Esophagus (tissue), 2 donors: ENCODE results near the gene TMEM115. TPM values are rescaled to one million over a fixed set of nuclear protein-coding genes. Genes with fewer than 3 reads are reported as not detected.

ENCODE experiments used
- H3K27ac ChIP-seq, 2 donors: one replicate each; pipeline ENCODE4 v1.5.1; 2013; ENCODE audit warnings: low read depth in 2 of 2, mild to moderate bottlenecking in 2 of 2, inconsistent platforms in 1 of 2, low read length in 1 of 2, moderate library complexity in 1 of 2
- H3K27me3 ChIP-seq, 2 donors: one replicate each; pipeline ENCODE4 v1.6.1; 2013; ENCODE audit warnings: low read length in 2 of 2, control low read depth in 1 of 2, mild to moderate bottlenecking in 1 of 2; ENCODE audit not compliant: insufficient read depth in 2 of 2, control insufficient read depth in 1 of 2
- H3K36me3 ChIP-seq, 2 donors: one replicate each; pipeline ENCODE4 v1.6.1; 2013; ENCODE audit warnings: low read length in 1 of 2; ENCODE audit not compliant: control insufficient read depth in 2 of 2, insufficient read depth in 2 of 2
- H3K4me1 ChIP-seq, 2 donors: one replicate each; pipeline ENCODE4 v1.6.1; 2013; ENCODE audit warnings: low read length in 1 of 2; ENCODE audit not compliant: control insufficient read depth in 2 of 2, insufficient read depth in 2 of 2
- H3K4me3 ChIP-seq, 2 donors: one replicate each; pipeline ENCODE4 v1.5.1; 2013; ENCODE audit warnings: low read length in 2 of 2, mild to moderate bottlenecking in 2 of 2, low read depth in 1 of 2, moderate library complexity in 1 of 2
- H3K9me3 ChIP-seq, 2 donors: one replicate each; pipeline ENCODE4 v1.6.1; 2013; ENCODE audit warnings: mild to moderate bottlenecking in 2 of 2, low read depth in 1 of 2, low read length in 1 of 2, moderate library complexity in 1 of 2; ENCODE audit not compliant: control insufficient read depth in 2 of 2, insufficient read depth in 1 of 2
- WGBS, 2 donors: extraction: QIAGEN DNeasy Blood & Tissue Kit; methylation state at CpG; one replicate each; pipeline ENCODE4 v1.1.7; 2013; 5-methylcytosine and 5-hydroxymethylcytosine counted together
- polyA plus RNA-seq, 2 donors: library from polyadenylated mRNA; stranded (reverse); fragments of 200-250 nt; gene quantifications; one replicate each; pipeline ENCODE4 v1.2.3, GENCODE V29; 2013
- donor health status: healthy with polysubstance abuse.
- donor health status: Bipolar disorder and iron deficiency.

TMEM115 gene
- polyA plus RNA-seq, 2 donors, result 16.2 to 23.0 TPM

- no peaks in the 10 kb centered on the region for H3K27me3 ChIP-seq
These were observed 19.4 kb upstream of the TMEM115 start for GRCh38 chr3:50378757-50379156.

GRCh38 chr3:50378024-50378423 is 18.7 kb upstream of the TMEM115 start:
- H3K4me1 ChIP-seq, result no peaks in the 10 kb centered on the region
- no peaks in the 10 kb centered on the region for H3K9me3 ChIP-seq
- H3K27ac ChIP-seq, result no peak overlapping the region
- 82 to 83% methylated on average over 6 of the region's 6 CpGs for WGBS, 2 donors
- no peaks in the 10 kb centered on the region for H3K36me3 ChIP-seq
- H3K27me3 ChIP-seq, result no peaks in the 10 kb centered on the region
- no peak overlapping the region for H3K4me3 ChIP-seq

More at GRCh38 chr3:50378757-50379156, 19.4 kb upstream of the TMEM115 start:
- H3K27ac ChIP-seq, result no peak overlapping the region
- no peaks in the 10 kb centered on the region for H3K4me1 ChIP-seq
- WGBS, 2 donors, result 92% methylated on average over 17 of the region's 17 CpGs
- H3K9me3 ChIP-seq, result no peaks in the 10 kb centered on the region
- H3K4me3 ChIP-seq, result no peak overlapping the region
- H3K36me3 ChIP-seq, result no peaks in the 10 kb centered on the region

DNA sequence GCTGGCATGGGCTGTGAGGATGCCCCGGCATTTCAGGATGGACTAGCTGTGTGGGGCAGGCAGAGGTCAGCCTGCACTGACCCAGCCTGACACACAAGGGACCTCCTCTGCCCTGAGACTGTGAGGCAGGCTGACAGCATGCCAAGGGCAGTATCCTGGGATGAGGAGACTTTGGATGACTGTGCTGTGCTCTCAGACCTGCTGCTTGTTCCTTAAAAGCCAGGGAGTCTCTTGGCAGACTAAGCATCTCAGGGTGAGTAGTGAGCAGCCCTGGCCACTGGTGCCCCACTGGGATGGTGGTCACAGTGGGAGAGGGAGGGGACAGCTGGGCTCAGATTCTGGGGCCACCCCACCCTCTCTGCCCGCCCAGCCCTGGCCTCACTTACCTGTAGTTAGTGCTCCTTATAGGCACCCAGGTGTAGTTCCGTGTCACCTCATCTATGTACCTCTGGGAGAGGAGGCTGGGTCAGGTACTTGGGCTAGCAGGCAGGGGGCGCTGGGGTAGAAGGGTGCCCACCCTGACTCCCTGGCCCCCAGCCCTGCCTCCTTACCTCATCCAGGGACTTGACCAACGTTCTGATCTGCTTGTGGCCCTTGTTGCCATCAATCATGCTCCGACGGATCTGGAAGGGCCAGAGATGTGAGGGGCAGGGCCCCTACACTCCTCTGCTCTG is 16.1 kb upstream of the TMEM115 start:
- Histone ChIP-seq H3K9me3 (no peaks in the 10 kb centered on the region), H3K36me3 (no peaks in the 10 kb centered on the region), H3K27me3 (no peaks in the 10 kb centered on the region), H3K27ac (no peak overlapping the region), H3K4me1 (no peaks in the 10 kb centered on the region), H3K4me3 (no peak overlapping the region)
- WGBS, 2 donors, result 69 to 70% methylated on average over 7 of the region's 7 CpGs

- WGBS, 2 donors, result 70 to 71% methylated on average over 19 to 22 of the region's 22 CpGs
- Histone ChIP-seq H3K9me3 (no peaks in the 10 kb centered on the region), H3K4me3 (no peak overlapping the region)
These were observed 15.3 kb upstream of the TMEM115 start for GRCh38 chr3:50374363-50375257.

GRCh38 chr3:50373146-50374051 is 14.1 kb upstream of the TMEM115 start:
- 60 to 63% methylated on average over 12 of the region's 12 CpGs for WGBS, 2 donors
- Histone ChIP-seq H3K27me3 (no peaks in the 10 kb centered on the region), H3K27ac (no peak overlapping the region), H3K4me3 (no peak overlapping the region), H3K36me3 (no peaks in the 10 kb centered on the region), H3K4me1 (no peaks in the 10 kb centered on the region), H3K9me3 (no peaks in the 10 kb centered on the region)

More at GRCh38 chr3:50374363-50375257, 15.3 kb upstream of the TMEM115 start:
- Histone ChIP-seq H3K36me3 (no peaks in the 10 kb centered on the region), H3K27ac (no peak overlapping the region), H3K4me1 (no peaks in the 10 kb centered on the region), H3K27me3 (no peaks in the 10 kb centered on the region)

GRCh38 chr3:50372349-50372748 is 13.0 kb upstream of the TMEM115 start:
- Histone ChIP-seq H3K36me3 (no peaks in the 10 kb centered on the region), H3K27me3 (no peaks in the 10 kb centered on the region), H3K27ac (no peak overlapping the region), H3K4me1 (no peaks in the 10 kb centered on the region), H3K4me3 (no peak overlapping the region), H3K9me3 (no peaks in the 10 kb centered on the region)
- WGBS, 2 donors, result 55 to 62% methylated on average over 8 of the region's 8 CpGs

DNA sequence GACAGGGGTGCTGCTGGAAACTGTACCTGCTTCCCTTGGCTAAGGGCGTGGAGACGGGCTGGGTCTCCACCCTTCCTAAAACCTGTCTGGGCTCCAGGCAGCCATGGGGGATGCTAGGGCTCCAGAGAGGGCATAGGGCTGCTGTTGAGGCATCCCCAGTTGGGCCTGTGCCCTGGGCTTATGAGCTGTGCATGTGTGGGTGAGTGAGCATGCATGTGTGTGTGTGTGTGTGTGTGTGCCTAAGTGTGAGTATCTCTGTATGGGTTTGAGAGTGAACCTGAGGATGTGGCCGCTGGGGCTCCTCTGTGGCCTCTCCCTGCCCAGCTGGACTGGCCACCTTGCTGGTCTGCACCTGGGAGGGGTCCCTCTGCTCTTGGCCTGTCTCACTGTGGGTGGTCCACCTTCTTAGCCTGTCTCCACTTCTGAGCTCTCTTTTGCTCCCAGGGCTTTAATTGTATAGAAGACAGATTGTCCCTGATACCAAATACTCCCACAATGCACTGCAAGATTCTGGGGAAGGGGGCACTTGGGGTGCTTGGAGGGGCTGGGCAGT is 11.9 kb upstream of the TMEM115 start:
- H3K4me1 ChIP-seq, result no peaks in the 10 kb centered on the region
- no peak overlapping the region for H3K4me3 ChIP-seq
- no peaks in the 10 kb centered on the region for H3K9me3 ChIP-seq
- 54 to 67% methylated on average over 3 of the region's 3 CpGs for WGBS, 2 donors
- no peaks in the 10 kb centered on the region for H3K36me3 ChIP-seq
- H3K27ac ChIP-seq, result no peak overlapping the region
- no peaks in the 10 kb centered on the region for H3K27me3 ChIP-seq

GRCh38 chr3:50370594-50370993 is 11.3 kb upstream of the TMEM115 start:
- WGBS, 2 donors, result 38 to 43% methylated on average over 14 of the region's 14 CpGs

More at GRCh38 chr3:50370594-50370993, 11.3 kb upstream of the TMEM115 start:
- H3K27me3 ChIP-seq, result no peaks in the 10 kb centered on the region
- H3K4me3 ChIP-seq, result no peak overlapping the region
- no peaks in the 10 kb centered on the region for H3K9me3 ChIP-seq
- no peaks in the 10 kb centered on the region for H3K36me3 ChIP-seq
- no peak overlapping the region for H3K27ac ChIP-seq
- peaks cover 2 to 5% of the 10 kb centered on the region in 2 donors for H3K4me1 ChIP-seq
